ENCODE measurements around the gene CRABP2.

Gene CRABP2

GRCh38 chr1:156681196-156681960 lies 24.0 kb downstream of the CRABP2 start:
- no peaks in the 10 kb centered on the region for H3K79me2 ChIP-seq (ENCODE audit: control insufficient read depth, low read length)

GRCh38 chr1:156680056-156680455 lies 25.3 kb downstream of the CRABP2 start:
- TF ChIP-seq CTCF (IDR thresholded peaks at IDR 0.05; ENCODE audit: low read depth, low read length, poor library complexity, severe bottlenecking) (no peak), EZH2phosphoT487 (IDR thresholded peaks at IDR 0.05; ENCODE audit: borderline replicate concordance, low read length) (no peak)
- H3K79me2 ChIP-seq (ENCODE audit: control insufficient read depth, low read length), result no peaks in the 10 kb centered on the region
- H4K20me1 ChIP-seq (ENCODE audit: control insufficient read depth, insufficient read depth, low read depth, low read length), result no peaks in the 10 kb centered on the region
- H3K36me3 ChIP-seq (ENCODE audit: control insufficient read depth, low read length), result no peaks in the 10 kb centered on the region
- peaks cover 72% of the 10 kb centered on the region for H3K27me3 ChIP-seq (ENCODE audit: control insufficient read depth, low read length)
- no peak overlapping the region for H3K27ac ChIP-seq (ENCODE audit: low read depth, low read length)
- H3K9me2 ChIP-seq (replicated peaks; ENCODE audit: control insufficient read depth, low read length), result no peaks in the 10 kb centered on the region
- H3K4me1 ChIP-seq (ENCODE audit: control insufficient read depth, low read length), result peaks cover 28% of the 10 kb centered on the region
- no peak overlapping the region for H3K4me3 ChIP-seq (ENCODE audit: low read length)
- no peak overlapping the region for H3K4me2 ChIP-seq (ENCODE audit: low read length)
- H3F3A ChIP-seq (ENCODE audit: control insufficient read depth, insufficient read depth), result 0 out of 2 replicates have a peak, but pooled peaks cover 3% of the 10 kb centered on the region
- no peaks in the 10 kb centered on the region for H3K9me3 ChIP-seq (ENCODE audit: control insufficient read depth, insufficient read depth, low read length)

More at GRCh38 chr1:156681196-156681960, 24.0 kb downstream of the CRABP2 start:
- Histone ChIP-seq H4K20me1 (ENCODE audit: control insufficient read depth, insufficient read depth, low read depth, low read length) (no peaks in the 10 kb centered on the region), H3K4me1 (ENCODE audit: control insufficient read depth, low read length) (peaks cover 28% of the 10 kb centered on the region), H3K4me2 (ENCODE audit: low read length) (no peak overlapping the region), H3K9me2 (replicated peaks; ENCODE audit: control insufficient read depth, low read length) (no peaks in the 10 kb centered on the region), H3K9me3 (ENCODE audit: control insufficient read depth, insufficient read depth, low read length) (no peaks in the 10 kb centered on the region), H3K27ac (ENCODE audit: low read depth, low read length) (no peak overlapping the region), H3K36me3 (ENCODE audit: control insufficient read depth, low read length) (no peaks in the 10 kb centered on the region), H3K27me3 (ENCODE audit: control insufficient read depth, low read length) (peaks cover 60% of the 10 kb centered on the region), H3F3A (ENCODE audit: control insufficient read depth, insufficient read depth) (0 out of 2 replicates have a peak, but pooled peaks cover 3% of the 10 kb centered on the region), H3K4me3 (ENCODE audit: low read length) (no peak overlapping the region)
- TF ChIP-seq CTCF (IDR thresholded peaks at IDR 0.05; ENCODE audit: low read depth, low read length, poor library complexity, severe bottlenecking), result no peak
- TF ChIP-seq EZH2phosphoT487 (IDR thresholded peaks at IDR 0.05; ENCODE audit: borderline replicate concordance, low read length), result no peak

- Histone ChIP-seq H3K9me3 (ENCODE audit: control insufficient read depth, insufficient read depth, low read length) (no peaks in the 10 kb centered on the region), H3K36me3 (ENCODE audit: control insufficient read depth, low read length) (no peaks in the 10 kb centered on the region), H3K4me1 (ENCODE audit: control insufficient read depth, low read length) (peaks cover 19% of the 10 kb centered on the region), H3K9me2 (replicated peaks; ENCODE audit: control insufficient read depth, low read length) (no peaks in the 10 kb centered on the region), H3K4me2 (ENCODE audit: low read length) (peak overlapping the region; percentile 13; the same call in 1 of the 2 replicates), H3K4me3 (ENCODE audit: low read length) (no peak overlapping the region), H3K79me2 (ENCODE audit: control insufficient read depth, low read length) (no peaks in the 10 kb centered on the region), H3K27me3 (ENCODE audit: control insufficient read depth, low read length) (peaks cover 75% of the 10 kb centered on the region), H4K20me1 (ENCODE audit: control insufficient read depth, insufficient read depth, low read depth, low read length) (no peaks in the 10 kb centered on the region), H3K27ac (ENCODE audit: low read depth, low read length) (no peak overlapping the region), H3F3A (ENCODE audit: control insufficient read depth, insufficient read depth) (0 out of 2 replicates have a peak, but pooled peaks cover 3% of the 10 kb centered on the region)
- TF ChIP-seq CTCF (IDR thresholded peaks at IDR 0.05; ENCODE audit: low read depth, low read length, poor library complexity, severe bottlenecking) (peak; percentile 95), EZH2phosphoT487 (IDR thresholded peaks at IDR 0.05; ENCODE audit: borderline replicate concordance, low read length) (0 out of 2 replicates have a peak, but pooled peaks have one; percentile 49)
Measured at GRCh38 chr1:156677616-156678596, 27.5 kb downstream of the CRABP2 start.

Data from DOHH2 (cell line).